Chondrocyte (in vitro differentiated cells): Measurements from ENCODE around the gene NBEA. TPM values are rescaled to one million over a fixed set of nuclear protein-coding genes. Genes with fewer than 3 reads are reported as not detected.
A peak's percentile ranks its signal among the peaks of the same experiment; 100 is the strongest.

Experiments
- DNase-seq: peaks from one replicate; pipeline ENCODE4 v3.0.0; 2021; ENCODE audit warnings: mixed read lengths, low spot score
- H3K27ac Mint-ChIP-seq: one replicate; pipeline ENCODE4 v1.8.0; 2021; ENCODE audit warnings: mild to moderate bottlenecking, moderate library complexity, mixed read lengths; ENCODE audit not compliant: unreplicated experiment
- H3K27me3 Mint-ChIP-seq: 2 replicates; pipeline ENCODE4 v1.8.0; 2021; ENCODE audit warnings: low read depth, mixed read lengths
- H3K36me3 Mint-ChIP-seq: 2 replicates; pipeline ENCODE4 v1.8.0; 2021; ENCODE audit warnings: low read depth, mixed read lengths
- H3K4me1 Mint-ChIP-seq: 2 replicates; pipeline ENCODE4 v1.8.0; 2021; ENCODE audit warnings: low read depth, mild to moderate bottlenecking, mixed read lengths
- H3K4me3 Mint-ChIP-seq: one replicate; pipeline ENCODE4 v1.8.0; 2021; ENCODE audit warnings: mild to moderate bottlenecking, moderate library complexity, mixed read lengths; ENCODE audit not compliant: unreplicated experiment
- H3K9me3 Mint-ChIP-seq: 2 replicates; pipeline ENCODE4 v1.8.0; 2021; ENCODE audit warnings: low read depth, mixed read lengths
- total RNA-seq: library from RNA; stranded (reverse); gene quantifications from 3 replicates; pipeline ENCODE4 v1.2.1, GENCODE V29; 2021
- TF ChIP-seq, protein P1 (sequence below): fragments of 200-600 bp; sonication (generic); IDR thresholded peaks from 2 replicates; pipeline ENCODE4 v1.5.0; 2021; ENCODE audit warnings: antibody characterized with exemption, mild to moderate bottlenecking, moderate library complexity

NBEA gene
- total RNA-seq, 1 donor from 2014 or later: 4.9 TPM

DNA sequence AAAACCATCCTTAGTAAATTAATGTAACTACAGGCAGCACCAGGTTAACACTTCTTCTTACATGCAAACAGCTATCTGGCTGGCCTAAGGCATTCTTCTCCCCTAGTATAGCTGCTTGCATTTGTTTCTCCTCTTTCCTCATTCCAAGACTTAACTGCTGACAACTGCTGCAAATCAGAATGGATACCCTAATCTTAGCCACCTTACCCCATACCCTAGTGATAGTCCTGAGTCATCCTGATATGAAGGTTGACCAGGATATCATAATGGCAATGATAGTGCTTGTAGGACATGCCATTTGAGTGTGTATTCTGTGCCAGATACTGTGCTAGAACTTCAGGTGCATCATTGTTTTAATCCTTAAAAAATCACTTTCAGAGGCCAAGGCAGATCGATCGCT, 672.6 kb downstream of the NBEA start:
- Mint-ChIP-seq H3K36me3 (no peaks in the 10 kb centered on the region), H3K9me3 (peaks cover 2% of the 10 kb centered on the region), H3K4me3 (no peak overlapping the region), H3K4me1 (no peaks in the 10 kb centered on the region), H3K27me3 (no peaks in the 10 kb centered on the region), H3K27ac (no peak overlapping the region)
- TF ChIP-seq, protein P1, sequence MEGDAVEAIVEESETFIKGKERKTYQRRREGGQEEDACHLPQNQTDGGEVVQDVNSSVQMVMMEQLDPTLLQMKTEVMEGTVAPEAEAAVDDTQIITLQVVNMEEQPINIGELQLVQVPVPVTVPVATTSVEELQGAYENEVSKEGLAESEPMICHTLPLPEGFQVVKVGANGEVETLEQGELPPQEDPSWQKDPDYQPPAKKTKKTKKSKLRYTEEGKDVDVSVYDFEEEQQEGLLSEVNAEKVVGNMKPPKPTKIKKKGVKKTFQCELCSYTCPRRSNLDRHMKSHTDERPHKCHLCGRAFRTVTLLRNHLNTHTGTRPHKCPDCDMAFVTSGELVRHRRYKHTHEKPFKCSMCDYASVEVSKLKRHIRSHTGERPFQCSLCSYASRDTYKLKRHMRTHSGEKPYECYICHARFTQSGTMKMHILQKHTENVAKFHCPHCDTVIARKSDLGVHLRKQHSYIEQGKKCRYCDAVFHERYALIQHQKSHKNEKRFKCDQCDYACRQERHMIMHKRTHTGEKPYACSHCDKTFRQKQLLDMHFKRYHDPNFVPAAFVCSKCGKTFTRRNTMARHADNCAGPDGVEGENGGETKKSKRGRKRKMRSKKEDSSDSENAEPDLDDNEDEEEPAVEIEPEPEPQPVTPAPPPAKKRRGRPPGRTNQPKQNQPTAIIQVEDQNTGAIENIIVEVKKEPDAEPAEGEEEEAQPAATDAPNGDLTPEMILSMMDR: no peak
- no peak for DNase-seq

DNA sequence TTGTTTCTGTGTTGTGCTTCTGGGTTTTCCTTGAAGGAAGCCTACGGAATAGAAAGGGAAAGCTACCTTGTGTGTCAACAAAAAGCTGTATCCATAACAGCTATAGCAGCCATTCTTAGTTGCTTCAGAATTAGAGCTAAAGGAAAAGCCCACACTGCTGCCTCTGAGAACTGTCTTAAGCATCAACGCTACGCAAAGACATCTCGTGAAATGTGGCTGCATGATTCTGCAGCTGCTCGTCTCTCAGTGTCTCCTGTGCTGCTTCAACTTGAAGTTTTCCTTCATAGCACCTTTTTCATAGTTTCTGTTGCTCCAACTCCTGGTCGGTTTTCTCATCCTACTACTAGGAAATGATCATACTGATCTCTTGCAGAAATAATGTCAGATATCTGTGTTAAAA, 675.4 kb downstream of the NBEA start:
- Mint-ChIP-seq H3K27me3 (no peaks in the 10 kb centered on the region), H3K9me3 (no peaks in the 10 kb centered on the region), H3K4me3 (no peak overlapping the region), H3K27ac (no peak overlapping the region), H3K4me1 (no peaks in the 10 kb centered on the region), H3K36me3 (no peaks in the 10 kb centered on the region)
- DNase-seq: no peak
- TF ChIP-seq, protein P1: no peak

DNA sequence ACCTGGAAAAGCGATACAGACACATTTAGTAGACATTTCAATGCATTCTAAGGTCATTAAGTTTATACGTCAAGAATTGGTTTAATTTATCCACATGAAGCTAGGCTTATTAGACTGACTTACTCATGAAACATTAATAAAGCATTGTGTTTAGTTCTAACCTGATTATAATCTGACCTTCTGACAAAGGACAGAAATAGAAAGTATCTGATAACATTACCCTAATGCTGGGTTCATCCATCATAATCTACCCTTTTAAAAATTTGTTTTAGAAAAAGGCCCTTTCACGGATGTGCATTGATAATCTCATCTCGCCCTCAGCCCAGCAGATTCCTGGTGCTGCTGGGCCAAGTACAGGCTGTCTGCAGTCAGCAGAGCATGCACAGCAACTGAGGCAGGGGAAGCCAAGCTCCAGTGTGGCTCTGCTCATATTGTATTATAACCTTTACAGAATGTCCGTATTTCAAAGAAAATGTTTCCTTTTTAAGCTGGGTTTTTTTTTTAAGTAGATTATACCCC, 676.6 kb downstream of the NBEA start:
- no peak overlapping the region for H3K27ac Mint-ChIP-seq
- no peak for DNase-seq
- no peaks in the 10 kb centered on the region for H3K36me3 Mint-ChIP-seq
- TF ChIP-seq, protein P1: no peak
- H3K9me3 Mint-ChIP-seq: no peaks in the 10 kb centered on the region
- no peaks in the 10 kb centered on the region for H3K27me3 Mint-ChIP-seq
- H3K4me3 Mint-ChIP-seq: no peak overlapping the region
- H3K4me1 Mint-ChIP-seq: no peaks in the 10 kb centered on the region

DNA sequence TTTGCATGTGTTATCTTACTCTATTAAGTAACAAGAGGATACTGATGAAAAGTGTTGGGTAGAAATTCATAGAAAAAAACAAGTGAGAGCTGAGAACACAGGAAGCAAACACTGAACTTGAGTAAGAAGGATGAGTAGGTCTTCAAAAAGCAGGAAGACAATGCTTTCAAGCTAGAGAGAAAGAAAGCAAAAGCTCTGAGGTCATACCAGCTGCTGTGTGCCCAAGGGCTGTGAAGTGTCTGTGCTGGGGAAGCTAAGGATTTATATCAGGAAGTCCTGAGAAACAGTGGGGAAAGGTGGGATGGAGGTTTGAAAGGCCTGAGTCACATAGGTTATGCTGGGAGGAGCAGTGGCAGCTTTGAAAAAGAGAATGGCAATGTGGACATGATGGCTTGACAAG, 679.9 kb downstream of the NBEA start:
- Mint-ChIP-seq H3K36me3 (no peaks in the 10 kb centered on the region), H3K27ac (peak overlapping the region; percentile 42), H3K4me1 (no peaks in the 10 kb centered on the region), H3K9me3 (no peaks in the 10 kb centered on the region), H3K27me3 (no peaks in the 10 kb centered on the region), H3K4me3 (no peak overlapping the region)
- no peak for DNase-seq
- TF ChIP-seq, protein P1: no peak

DNA sequence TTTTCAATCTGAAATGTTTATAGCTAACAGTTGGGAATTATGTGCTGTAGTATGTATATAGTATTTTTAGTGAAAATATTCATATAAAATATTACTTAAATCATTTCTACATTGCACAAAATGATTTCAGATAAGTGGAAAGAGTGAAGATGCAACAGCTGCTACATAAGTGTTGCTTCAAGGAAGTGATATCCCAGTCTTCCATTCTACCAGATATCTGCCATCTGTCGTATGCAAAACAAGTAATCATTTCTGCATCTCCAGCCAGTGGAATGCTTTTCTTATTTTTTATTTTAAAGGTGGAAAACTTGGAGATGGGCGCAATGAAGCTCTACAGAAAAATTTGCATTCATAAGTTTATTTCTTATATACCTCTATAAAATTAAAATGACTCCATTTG, 687.0 kb downstream of the NBEA start:
- Mint-ChIP-seq H3K27ac (no peak overlapping the region), H3K4me1 (peaks cover 5% of the 10 kb centered on the region), H3K4me3 (no peak overlapping the region), H3K9me3 (no peaks in the 10 kb centered on the region), H3K36me3 (peaks cover 2% of the 10 kb centered on the region), H3K27me3 (no peaks in the 10 kb centered on the region)
- DNase-seq: no peak
- TF ChIP-seq, protein P1: no peak
